GM18499 (cell line): ENCODE results near the gene CACNA2D3.

Experiments used
- ATAC-seq: cut with Tn5 transposase; IDR thresholded peaks from one replicate; pipeline ENCODE4 v1.9.1; 2021; ENCODE audit warnings: moderate number of reproducible peaks; ENCODE audit not compliant: insufficient read depth, unreplicated experiment

The CACNA2D3 gene

GRCh38 chr3:54801977-54802376 is 679.6 kb downstream of the CACNA2D3 start:
- no peak for ATAC-seq

DNA sequence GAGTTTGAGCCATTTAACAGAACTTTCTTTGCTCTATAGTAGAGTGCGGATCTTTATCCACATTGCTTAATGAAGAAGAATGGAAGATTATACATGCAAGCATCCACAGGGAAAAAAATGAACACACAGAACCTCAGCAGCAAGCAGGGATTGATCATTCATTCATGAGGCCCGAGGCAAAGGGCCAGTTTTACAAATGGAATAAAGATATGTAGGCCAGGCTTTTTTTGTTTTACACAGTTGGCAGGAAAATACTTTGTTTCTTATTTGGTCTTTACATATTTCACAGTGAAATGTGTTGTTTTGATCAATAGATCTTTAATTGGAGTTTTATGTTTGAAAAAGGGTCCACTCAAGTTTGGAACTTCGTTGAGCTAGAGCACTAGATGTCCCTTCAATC is 688.0 kb downstream of the CACNA2D3 start:
- ATAC-seq, result no peak

GRCh38 chr3:54814224-54814623 is 691.9 kb downstream of the CACNA2D3 start:
- no peak for ATAC-seq

GRCh38 chr3:54817628-54818027 is 695.3 kb downstream of the CACNA2D3 start:
- no peak for ATAC-seq

GRCh38 chr3:54818486-54818885 is 696.1 kb downstream of the CACNA2D3 start:
- no peak for ATAC-seq

- no peak for ATAC-seq
Measured at GRCh38 chr3:54818942-54819341, 696.6 kb downstream of the CACNA2D3 start.

DNA sequence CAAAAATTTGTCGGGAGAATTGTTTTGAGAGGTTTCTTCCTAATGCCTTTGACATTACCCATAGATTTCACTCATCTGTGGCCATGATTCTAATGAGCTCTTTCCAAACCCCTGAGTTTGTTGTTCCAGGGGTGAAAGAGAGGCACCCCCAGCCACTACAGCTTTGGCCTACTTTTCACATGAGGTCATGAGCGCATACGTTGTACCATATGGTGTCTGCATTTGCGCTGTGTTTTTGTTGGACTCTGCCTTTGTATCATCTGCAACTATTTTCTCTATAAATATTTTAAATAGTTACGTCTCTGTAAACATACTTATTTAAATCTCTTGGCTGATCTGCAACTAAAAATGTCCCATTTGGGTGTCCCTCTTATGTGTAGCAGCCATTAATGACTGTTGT is 697.6 kb downstream of the CACNA2D3 start:
- no peak for ATAC-seq

- no peak for ATAC-seq
Measured at GRCh38 chr3:54822206-54822605, 699.9 kb downstream of the CACNA2D3 start.

DNA sequence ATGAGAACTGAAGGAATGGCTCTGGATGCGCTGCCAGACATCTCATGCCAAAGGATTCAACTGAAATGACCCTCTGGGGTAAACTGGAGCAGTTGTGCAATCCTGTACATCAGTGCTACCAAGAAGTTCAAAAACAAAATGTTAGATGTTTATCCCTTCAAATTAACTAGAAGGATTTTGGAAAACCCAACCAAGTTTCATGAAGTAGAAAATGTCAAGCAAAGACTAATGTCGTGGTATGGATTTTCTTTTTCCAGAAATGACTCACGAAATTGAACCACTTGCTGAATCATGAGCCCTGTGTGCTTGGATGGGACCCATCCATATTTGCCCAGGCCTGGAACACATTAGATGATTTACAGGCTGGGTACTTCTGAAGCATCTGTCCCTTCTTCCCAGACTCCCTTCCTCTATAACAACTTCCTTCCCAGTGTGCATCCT is 703.9 kb downstream of the CACNA2D3 start:
- ATAC-seq, result no peak

- no peak for ATAC-seq
Measured at GRCh38 chr3:54827056-54827687, 704.8 kb downstream of the CACNA2D3 start.

DNA sequence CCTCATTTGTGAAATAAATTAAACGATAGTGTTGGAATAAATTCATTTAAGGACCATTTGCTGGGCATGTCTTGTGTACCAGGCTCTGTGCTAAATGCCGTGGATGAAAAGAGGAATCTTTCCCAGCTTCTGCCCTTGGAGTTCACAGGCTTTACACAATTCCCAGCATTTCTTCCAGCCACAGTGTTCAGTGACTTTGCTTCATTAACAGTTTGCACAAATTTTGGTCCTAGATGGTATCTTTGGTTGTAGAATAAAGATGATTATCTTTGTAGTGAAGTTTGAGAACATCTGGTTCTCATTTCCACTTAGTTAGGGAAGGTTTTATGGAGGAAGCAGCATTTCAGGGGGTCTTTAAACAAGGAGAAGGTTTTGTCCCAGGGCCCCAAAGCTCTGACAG is 705.4 kb downstream of the CACNA2D3 start:
- no peak for ATAC-seq

DNA sequence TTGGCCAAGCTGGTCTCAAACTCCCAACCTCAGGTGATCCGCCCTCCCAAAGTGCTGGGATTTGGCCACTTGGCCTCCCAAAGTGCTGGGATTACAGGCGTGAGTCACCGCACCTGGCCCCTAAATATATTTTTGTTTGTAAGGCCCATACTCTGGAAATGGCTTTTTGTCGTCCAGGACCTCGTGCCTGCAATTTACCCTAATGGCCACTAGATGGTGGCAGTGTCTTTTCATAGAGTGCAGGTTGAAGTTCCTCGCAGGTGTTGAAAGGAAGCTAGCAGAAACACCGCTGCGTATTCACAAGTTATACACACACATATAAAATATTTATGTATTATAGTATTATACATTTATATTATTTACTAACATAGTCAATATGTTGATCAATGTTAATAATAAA is 708.3 kb downstream of the CACNA2D3 start:
- no peak for ATAC-seq

DNA sequence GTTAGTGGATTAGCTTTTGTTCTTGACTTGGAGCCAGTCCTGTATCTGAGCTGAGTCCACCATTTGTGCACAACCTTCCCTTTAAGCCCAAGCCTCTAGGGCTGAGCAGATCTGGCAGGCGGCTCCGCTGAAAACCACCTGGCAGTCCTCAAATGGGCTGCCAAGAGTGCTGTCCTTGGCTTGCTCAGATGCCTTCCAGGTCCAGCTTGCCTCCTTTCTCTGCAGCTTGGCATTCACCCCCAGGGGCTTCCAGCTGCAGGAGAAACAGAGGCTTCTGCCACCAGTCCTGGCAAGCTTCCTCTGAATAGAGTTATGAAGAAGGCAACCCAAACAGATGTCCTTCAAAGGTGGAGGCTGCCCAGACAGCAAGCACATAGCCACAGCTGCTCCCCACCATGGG is 708.8 kb downstream of the CACNA2D3 start:
- ATAC-seq, result no peak

GRCh38 chr3:54832876-54833275 is 710.5 kb downstream of the CACNA2D3 start:
- no peak for ATAC-seq

GRCh38 chr3:54835701-54836100 is 713.3 kb downstream of the CACNA2D3 start:
- ATAC-seq, result no peak

DNA sequence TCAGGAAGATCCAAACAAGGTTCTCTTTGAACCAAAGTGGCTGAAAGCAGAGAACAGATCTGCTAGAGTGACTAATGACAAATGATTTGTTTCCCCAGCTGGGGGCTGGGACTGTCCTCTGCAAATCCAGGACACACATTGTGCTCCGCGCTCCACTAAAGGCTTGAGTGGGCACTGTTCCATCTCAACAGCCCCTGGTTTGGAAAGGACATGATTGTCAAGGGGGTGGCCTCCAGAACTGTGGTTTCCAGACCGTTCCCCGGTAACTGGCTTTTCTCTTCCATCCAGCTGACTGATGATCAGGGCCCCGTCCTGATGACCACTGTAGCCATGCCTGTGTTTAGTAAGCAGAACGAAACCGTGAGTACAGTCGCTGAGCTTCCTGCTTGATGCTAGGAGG is 714.5 kb downstream of the CACNA2D3 start:
- ATAC-seq, result no peak

DNA sequence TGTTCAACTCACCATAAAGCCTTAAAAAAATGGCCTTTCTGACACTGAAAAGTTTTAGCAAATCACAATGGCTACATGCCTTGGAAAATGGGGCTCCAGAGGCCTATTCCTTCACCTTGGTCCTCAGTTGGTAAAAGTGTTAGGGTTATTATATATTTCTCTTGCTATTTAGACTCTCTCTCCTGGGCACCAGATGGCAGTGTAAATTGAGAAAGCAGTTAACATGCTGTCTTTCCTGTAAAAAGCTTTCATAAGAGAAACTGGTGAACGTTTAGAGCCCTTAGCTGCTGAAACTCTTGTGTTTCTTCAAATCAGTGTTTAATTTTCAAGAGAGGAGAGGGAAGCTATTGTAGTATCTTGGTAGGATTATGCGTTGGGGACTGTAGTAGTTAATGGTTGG is 715.6 kb downstream of the CACNA2D3 start:
- no peak for ATAC-seq

- ATAC-seq, result no peak
Measured at GRCh38 chr3:54841471-54841870, 719.1 kb downstream of the CACNA2D3 start.

GRCh38 chr3:54843352-54843751 is 721.0 kb downstream of the CACNA2D3 start:
- ATAC-seq, result no peak

DNA sequence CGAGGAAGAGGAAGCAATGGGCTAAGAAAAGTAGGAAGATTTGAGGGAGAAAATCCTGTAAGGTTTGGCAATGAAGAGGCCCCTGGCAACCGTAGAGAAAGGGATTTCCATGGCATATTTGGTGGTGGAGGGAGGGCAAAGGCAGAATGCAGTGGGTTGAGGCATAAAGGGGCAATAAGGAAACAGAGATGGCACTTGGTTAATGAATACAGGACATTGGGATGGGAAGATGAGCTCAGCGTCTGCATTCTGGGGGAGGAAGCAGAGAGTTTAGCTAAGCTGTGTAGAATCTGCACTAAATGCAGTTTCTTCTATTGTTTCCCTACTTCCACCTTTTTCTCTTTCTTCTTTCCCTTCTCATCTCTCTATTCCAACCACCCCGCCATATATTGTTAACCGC is 721.9 kb downstream of the CACNA2D3 start:
- ATAC-seq, result no peak

- ATAC-seq, result no peak
Measured at GRCh38 chr3:54845011-54845410, 722.7 kb downstream of the CACNA2D3 start.

DNA sequence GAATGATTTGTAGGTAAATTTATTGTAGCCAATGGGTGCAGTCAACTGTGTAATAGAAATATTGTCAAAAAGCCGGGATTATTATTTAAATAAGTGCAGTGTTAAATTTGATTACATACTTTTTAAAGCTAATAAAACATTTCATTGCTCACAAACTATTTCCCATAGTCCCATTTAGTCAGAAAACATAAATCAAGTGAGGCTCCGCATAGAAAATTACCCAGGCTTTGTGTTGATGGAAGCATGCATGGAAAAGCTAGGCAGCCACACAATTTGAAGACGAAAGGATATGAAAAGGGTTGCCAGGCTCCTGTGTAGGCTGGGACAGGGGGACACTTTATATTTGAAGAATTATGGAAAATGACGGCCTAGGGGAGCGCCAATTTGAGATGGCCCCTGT is 723.2 kb downstream of the CACNA2D3 start:
- ATAC-seq, result no peak

DNA sequence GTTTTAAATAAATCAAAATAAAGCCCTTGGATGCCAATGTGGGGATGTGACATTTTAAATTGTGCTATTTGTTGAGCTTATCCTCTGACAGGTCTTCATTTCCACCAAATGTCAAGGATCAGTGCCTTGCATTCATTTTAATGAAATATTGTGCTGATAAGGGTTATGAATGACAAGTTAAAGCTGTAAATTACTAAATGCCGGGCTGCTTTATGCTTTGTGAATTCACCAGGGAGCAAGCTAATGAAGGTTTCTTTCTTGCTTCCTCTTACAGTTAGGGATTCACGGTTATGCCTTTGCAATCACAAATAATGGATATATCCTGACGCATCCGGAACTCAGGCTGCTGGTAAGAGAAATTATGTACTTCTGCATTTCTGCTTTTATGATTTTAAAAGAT is 723.8 kb downstream of the CACNA2D3 start:
- ATAC-seq, result no peak
